Activated B cell treated with CpG ODN at 0.5 μM for 24 hours (primary cell): ENCODE data around the gene FAM171A2. TPM values are rescaled to one million over a fixed set of nuclear protein-coding genes. Genes with fewer than 3 reads are reported as not detected.

ENCODE experiments used
- ATAC-seq: fragments of 200-7000 bp; cut with Tn5 transposase; one replicate; pipeline ENCODE4 v1.10.0; 2021; ENCODE audit warnings: low read depth, mild to moderate bottlenecking, moderate library complexity
- CTCF ChIA-PET: fragments of 350-600 bp; sonication (Branson Sonifier 250); formaldehyde crosslinking; loops from one replicate; lab custom pipeline; 2021; ENCODE audit warnings: antibody characterized with exemption; lab: Charles Lee
- POLR2A ChIA-PET: fragments of 350-600 bp; sonication (Branson Sonifier 250); formaldehyde crosslinking; loops from one replicate; lab custom pipeline; 2021; ENCODE audit warnings: antibody characterized with exemption; lab: Charles Lee
- DNase-seq: peaks from one replicate; pipeline ENCODE4 v3.0.0; 2022
- H3K27ac Mint-ChIP-seq: one replicate; pipeline ENCODE4 v1.8.0; 2020; ENCODE audit warnings: mixed read lengths
- H3K27me3 Mint-ChIP-seq: one replicate; pipeline ENCODE4 v1.8.0; 2021; ENCODE audit warnings: mixed read lengths
- H3K36me3 Mint-ChIP-seq: one replicate; pipeline ENCODE4 v1.8.0; 2021; ENCODE audit warnings: low read depth, mixed read lengths
- H3K4me1 Mint-ChIP-seq: one replicate; pipeline ENCODE4 v1.8.0; 2021; ENCODE audit warnings: mixed read lengths
- H3K4me3 Mint-ChIP-seq: one replicate; pipeline ENCODE4 v1.8.0; 2020; ENCODE audit warnings: mild to moderate bottlenecking, mixed read lengths
- H3K9me3 Mint-ChIP-seq: one replicate; pipeline ENCODE4 v1.8.0; 2020; ENCODE audit warnings: mixed read lengths
- intact Hi-C: fragments of 100-400 bp; cut with micrococcal nuclease; formaldehyde crosslinking; loops from one replicate; pipeline ENCODE4 v1.15.1; 2024
- total RNA-seq: library from RNA; stranded (reverse); gene quantifications from 2 replicates; pipeline ENCODE4 v1.2.3, GENCODE V29; 2022
- TF ChIP-seq, protein P1 (sequence below): fragments of 200-600 bp; IDR thresholded peaks from one replicate; pipeline ENCODE4 v1.8.0; 2022; ENCODE audit warnings: antibody characterized with exemption, mild to moderate bottlenecking

The FAM171A2 gene
- total RNA-seq, 1 donor from 2014 or later = 0.75 TPM

DNA sequence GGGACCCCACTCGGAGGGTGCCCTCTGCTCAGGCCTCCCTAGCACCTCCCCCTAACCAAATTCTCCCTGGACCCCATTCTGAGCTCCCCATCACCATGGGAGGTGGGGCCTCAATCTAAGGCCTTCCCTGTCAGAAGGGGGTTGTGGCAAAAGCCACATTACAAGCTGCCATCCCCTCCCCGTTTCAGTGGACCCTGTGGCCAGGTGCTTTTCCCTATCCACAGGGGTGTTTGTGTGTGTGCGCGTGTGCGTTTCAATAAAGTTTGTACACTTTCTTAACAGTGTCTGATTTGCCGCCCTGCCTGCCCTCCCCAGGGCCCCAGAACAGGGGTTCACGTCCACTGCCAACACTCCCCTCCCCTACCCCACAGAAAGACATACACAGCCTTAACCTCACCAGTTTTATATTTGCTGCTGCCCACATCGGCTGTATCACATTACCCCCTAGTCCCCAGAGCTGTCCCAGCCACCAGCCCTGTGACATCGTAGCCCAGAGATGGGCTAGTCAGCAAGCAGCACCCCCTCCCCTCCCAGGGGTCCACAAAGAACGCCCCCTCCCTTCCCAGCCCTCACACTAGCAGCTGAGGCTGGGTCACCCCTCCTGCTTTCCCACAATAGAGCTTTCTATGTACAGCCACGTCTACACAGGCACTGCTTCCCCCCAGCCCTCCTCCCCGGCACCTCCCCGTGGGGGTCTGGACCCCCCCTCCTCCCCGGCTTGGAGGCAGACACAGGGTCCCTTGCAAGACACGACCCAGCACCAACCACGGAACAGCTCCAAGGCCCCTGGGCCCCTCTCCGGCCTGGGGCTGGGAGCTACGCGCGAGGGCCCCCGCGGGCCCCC, 10.6 kb downstream of the FAM171A2 start:
- DNase-seq (no peak), ATAC-seq (no peak)
- H3K9me3 Mint-ChIP-seq = no peaks in the 10 kb centered on the region
- CTCF ChIA-PET = interaction anchor here (1.2 to 12.4 kb wide), 5 partner anchors 12 to 150 kb away, joined by 4 to 108 read pairs (median 5); no protein-coding TSS in a partner anchor
- no peak overlapping the region for H3K27ac Mint-ChIP-seq
- POLR2A ChIA-PET = interaction anchor here (0.8 to 2.8 kb wide), 10 partner anchors 10 to 166 kb away, joined by 3 to 25 read pairs (median 6); partner anchors contain the start of genes ATXN7L3, TMUB2 and UBTF
- TF ChIP-seq, protein P1, sequence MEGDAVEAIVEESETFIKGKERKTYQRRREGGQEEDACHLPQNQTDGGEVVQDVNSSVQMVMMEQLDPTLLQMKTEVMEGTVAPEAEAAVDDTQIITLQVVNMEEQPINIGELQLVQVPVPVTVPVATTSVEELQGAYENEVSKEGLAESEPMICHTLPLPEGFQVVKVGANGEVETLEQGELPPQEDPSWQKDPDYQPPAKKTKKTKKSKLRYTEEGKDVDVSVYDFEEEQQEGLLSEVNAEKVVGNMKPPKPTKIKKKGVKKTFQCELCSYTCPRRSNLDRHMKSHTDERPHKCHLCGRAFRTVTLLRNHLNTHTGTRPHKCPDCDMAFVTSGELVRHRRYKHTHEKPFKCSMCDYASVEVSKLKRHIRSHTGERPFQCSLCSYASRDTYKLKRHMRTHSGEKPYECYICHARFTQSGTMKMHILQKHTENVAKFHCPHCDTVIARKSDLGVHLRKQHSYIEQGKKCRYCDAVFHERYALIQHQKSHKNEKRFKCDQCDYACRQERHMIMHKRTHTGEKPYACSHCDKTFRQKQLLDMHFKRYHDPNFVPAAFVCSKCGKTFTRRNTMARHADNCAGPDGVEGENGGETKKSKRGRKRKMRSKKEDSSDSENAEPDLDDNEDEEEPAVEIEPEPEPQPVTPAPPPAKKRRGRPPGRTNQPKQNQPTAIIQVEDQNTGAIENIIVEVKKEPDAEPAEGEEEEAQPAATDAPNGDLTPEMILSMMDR = no peak
- H3K4me1 Mint-ChIP-seq = peaks cover 32% of the 10 kb centered on the region
- H3K4me3 Mint-ChIP-seq = peak overlapping the region; percentile 33
- intact Hi-C loops = loop anchor here (5.0 kb wide), 1 partner anchor 36 kb away; no protein-coding TSS in a partner anchor
- no peaks in the 10 kb centered on the region for H3K27me3 Mint-ChIP-seq
- peaks cover 40% of the 10 kb centered on the region for H3K36me3 Mint-ChIP-seq

- intact Hi-C loops = loop anchor here (2.0 to 5.0 kb wide), 2 partner anchors 35 to 407 kb away; no protein-coding TSS in a partner anchor
- no peak for ATAC-seq
- no peak for DNase-seq
- ChIA-PET POLR2A (interaction anchor here (0.6 to 8.7 kb wide), 6 partner anchors 11 to 1038 kb away, joined by 3 to 241 read pairs (median 6); partner anchors contain the start of genes FAM171A2, SLC25A39 and UBTF), CTCF (interaction anchor here (0.9 to 12.4 kb wide), 4 partner anchors 21 to 211 kb away, joined by 3 to 108 read pairs (median 6); no protein-coding TSS in a partner anchor)
- TF ChIP-seq, protein P1 = no peak
- no peak overlapping the region for H3K27ac Mint-ChIP-seq
- no peak overlapping the region for H3K4me3 Mint-ChIP-seq
- peaks cover 40% of the 10 kb centered on the region for H3K4me1 Mint-ChIP-seq
- peaks cover 40% of the 10 kb centered on the region for H3K36me3 Mint-ChIP-seq
- no peaks in the 10 kb centered on the region for H3K27me3 Mint-ChIP-seq
- no peaks in the 10 kb centered on the region for H3K9me3 Mint-ChIP-seq
Measured at GRCh38 chr17:44351961-44352827, 11.5 kb downstream of the FAM171A2 start.

GRCh38 chr17:44351464-44351863, 12.2 kb downstream of the FAM171A2 start:
- Mint-ChIP-seq H3K9me3 (no peaks in the 10 kb centered on the region), H3K4me1 (peaks cover 47% of the 10 kb centered on the region), H3K4me3 (no peak overlapping the region), H3K27me3 (no peaks in the 10 kb centered on the region), H3K36me3 (peaks cover 40% of the 10 kb centered on the region), H3K27ac (no peak overlapping the region)
- TF ChIP-seq, protein P1 = no peak
- DNase-seq = no peak
- CTCF ChIA-PET = interaction anchor here (0.7 to 12.4 kb wide), 5 partner anchors 12 to 211 kb away, joined by 3 to 108 read pairs (median 3); no protein-coding TSS in a partner anchor
- intact Hi-C loops = loop anchor here (2.0 to 5.0 kb wide), 2 partner anchors 34 to 407 kb away; no protein-coding TSS in a partner anchor
- POLR2A ChIA-PET = interaction anchor here (0.5 to 8.7 kb wide), 6 partner anchors 12 to 1037 kb away, joined by 3 to 241 read pairs (median 7); partner anchors contain the start of genes FAM171A2, SLC25A39 and UBTF
- ATAC-seq = no peak

GRCh38 chr17:44350733-44351226, 12.9 kb downstream of the FAM171A2 start:
- Mint-ChIP-seq H3K27ac (peak overlapping the region; percentile 65), H3K4me3 (no peak overlapping the region), H3K36me3 (peaks cover 43% of the 10 kb centered on the region), H3K4me1 (peaks cover 54% of the 10 kb centered on the region), H3K9me3 (no peaks in the 10 kb centered on the region), H3K27me3 (no peaks in the 10 kb centered on the region)
- ATAC-seq (peak; percentile 42), DNase-seq (peak; percentile 71)
- ChIA-PET POLR2A (interaction anchor here (0.6 to 8.7 kb wide), 5 partner anchors 19 to 144 kb away, joined by 3 to 241 read pairs (median 8); partner anchors contain the start of genes SLC25A39 and UBTF), CTCF (interaction anchor here (0.7 to 12.4 kb wide), 15 partner anchors 9 to 210 kb away, joined by 3 to 108 read pairs (median 5); partner anchors contain the start of gene UBTF)
- intact Hi-C loops = loop anchor here (1.0 to 5.0 kb wide), 4 partner anchors 19 to 406 kb away; partner anchors contain the start of gene HROB
- TF ChIP-seq, protein P1 = no peak
